Kidney tubule cell (primary cell): Measurements from ENCODE around the gene TYW3.
A peak's percentile ranks its signal among the peaks of the same experiment; 100 is the strongest.

Experiments used
- DNase-seq: peaks from one replicate; pipeline ENCODE4 v3.0.0-alpha.2; 2018; ENCODE audit warnings: low spot score

Gene TYW3, protein sequence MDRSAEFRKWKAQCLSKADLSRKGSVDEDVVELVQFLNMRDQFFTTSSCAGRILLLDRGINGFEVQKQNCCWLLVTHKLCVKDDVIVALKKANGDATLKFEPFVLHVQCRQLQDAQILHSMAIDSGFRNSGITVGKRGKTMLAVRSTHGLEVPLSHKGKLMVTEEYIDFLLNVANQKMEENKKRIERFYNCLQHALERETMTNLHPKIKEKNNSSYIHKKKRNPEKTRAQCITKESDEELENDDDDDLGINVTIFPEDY

DNA sequence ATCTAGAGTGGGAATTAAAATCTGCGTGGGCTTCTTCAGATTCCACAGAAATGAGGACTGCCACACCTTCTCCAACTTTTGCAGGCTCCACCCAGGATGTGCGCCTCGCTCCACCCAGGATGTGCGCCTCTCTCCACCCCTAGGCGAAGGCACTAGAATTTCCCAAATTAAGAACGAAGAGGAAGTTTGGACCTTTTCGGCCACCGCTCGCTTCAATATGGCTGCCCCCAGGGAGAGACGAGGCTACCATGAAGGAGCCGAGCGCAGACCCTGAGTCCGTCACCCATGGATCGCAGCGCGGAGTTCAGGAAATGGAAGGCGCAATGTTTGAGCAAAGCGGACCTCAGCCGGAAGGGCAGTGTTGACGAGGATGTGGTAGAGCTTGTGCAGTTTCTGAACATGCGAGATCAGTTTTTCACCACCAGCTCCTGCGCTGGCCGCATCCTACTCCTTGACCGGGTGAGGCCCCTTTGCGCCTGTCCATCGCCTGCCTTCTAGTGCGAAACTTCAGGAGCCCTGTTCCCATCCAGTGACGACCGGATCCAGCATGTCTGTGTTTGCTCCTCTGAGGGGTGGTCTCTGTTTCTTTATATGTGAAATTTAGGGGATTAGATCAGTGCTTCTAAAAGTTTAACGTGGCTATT, at the start of gene TYW3, which contains the start of gene CRYZ:
TSS of gene TYW3 (plus strand) at position 193 of the 644 bp plus-strand sequence. CDS start at position 286, 93 bp downstream.
TSS of gene CRYZ (minus strand) at position 91 of the 644 bp plus-strand sequence. CDS start 8,229 bp downstream, outside the sequence.
- peak; percentile 96 for DNase-seq

DNA sequence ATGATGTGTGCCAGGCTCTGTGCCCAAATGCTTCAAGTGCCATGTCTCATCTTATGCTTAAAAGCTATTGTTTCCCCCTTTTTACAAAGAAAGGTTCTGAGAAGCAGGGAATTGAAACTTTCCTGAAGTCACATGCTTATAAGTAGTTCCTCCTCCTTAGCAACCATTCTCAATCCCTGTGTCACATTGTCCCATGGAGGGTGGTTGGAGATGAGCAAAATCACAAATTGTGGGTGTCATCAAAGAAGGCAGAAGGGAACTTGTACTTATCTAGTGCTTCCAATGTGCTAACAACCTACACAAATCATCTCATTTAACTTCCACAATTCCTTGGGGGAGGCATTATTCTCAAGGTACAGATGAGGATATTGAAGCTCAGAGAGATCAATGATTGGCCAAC, 49.3 kb upstream of the TYW3 start:
- DNase-seq: no peak

DNA sequence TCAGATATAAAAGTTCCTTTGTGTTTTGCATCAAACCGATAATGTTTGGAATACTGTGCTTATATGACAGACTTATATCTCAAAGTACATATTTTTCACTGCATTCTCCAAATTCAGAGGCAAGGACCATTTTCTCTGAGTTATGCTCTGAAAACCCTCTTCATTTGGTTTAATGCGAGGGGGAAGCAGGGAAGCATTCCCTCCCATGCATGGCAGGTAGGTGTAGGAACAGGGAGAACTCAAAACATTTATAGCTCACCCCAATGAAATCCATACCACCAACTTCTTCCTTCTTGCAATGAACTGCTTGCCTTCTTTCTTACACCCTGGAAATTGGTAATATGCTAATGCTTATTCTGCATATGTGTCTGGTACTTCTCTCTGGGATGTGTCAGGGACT, 48.7 kb upstream of the TYW3 start:
- DNase-seq: no peak

DNA sequence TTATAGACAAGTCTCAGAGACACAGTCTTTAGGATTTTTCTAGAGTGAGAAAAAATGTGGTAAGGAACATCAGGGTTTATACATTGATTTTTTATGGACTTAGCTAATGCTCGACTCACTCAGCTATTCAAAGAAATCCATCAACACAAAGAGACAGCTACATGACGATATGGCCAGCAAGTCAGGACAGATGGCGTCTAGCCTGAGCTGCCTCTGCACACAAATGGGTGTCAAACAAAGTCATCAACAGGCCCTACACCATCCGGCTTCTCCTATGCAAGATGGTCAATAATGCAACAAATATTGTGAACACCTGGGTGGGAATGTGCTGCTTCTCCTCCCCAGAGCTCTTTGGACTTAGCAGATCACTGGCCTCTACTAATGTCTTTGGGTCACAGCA, 46.0 kb upstream of the TYW3 start:
- no peak for DNase-seq

DNA sequence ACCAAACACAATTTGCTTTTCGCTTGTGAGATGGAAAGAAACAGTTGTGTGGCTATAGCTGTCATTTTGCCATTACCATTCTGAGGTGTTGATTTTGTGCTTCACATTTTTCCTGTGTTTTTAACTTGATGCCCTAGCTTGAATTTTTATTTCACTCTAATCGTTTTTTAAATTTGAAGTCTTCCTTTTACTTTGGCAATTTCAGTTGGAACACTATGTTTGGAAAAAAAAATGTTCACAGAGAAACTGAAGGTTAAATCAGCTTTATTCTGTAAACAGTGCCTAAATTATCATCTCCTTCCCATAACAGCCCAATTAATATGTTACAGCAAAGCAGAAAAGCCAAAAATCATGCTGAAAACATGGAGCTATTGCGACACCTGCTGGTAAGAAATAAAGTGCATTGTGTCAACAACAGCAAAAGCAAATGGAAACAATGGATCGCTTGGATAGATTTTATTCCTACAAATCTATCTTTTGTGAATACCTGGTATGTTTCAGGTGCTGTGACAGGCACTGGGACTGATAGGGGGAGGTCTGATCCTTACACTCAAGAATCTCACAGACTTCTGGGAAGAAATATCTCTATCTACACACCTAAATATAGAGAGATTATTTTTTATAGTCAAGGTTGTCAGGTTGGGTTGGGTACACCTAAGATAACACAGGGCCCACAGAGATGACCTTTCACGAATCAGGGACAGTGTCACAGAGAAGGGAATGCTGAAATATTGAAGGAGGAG, 43.2 kb upstream of the TYW3 start:
- DNase-seq: peak; percentile 70

DNA sequence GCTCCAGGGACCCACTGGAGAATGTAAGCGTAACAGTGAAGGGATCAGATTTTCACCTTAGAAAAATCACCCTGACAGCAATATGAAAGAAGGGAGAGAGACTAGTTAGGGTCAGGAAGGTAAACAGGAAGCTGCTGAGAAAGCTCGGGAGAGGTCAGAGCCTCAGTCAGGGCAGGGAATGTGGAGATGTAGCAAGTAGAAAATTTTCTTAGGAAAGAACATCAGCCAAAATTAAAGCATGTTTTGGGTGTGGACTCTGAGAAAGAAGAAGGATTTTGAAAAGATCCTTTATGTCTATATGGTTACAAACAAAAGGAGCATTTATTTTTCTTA, 42.6 kb upstream of the TYW3 start:
- DNase-seq: no peak

DNA sequence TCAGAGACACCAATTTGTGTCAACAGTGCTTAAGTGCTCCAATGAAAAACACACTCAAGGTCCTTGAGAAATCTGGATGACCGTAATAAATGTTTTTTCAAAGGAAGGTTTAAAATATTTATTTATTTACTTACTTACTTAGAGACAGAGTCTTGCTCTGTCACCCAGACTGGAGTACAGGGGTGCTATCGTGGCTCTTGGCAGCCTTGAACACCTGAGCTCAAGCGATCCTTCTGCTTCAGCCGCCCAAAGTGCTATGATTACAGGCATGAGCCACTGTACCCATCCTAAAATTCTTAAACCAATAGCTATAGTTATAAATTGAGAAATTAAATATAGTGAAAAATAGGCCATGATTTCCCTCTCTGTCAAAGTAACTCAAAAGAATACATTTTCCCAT, 42.0 kb upstream of the TYW3 start:
- DNase-seq: no peak

DNA sequence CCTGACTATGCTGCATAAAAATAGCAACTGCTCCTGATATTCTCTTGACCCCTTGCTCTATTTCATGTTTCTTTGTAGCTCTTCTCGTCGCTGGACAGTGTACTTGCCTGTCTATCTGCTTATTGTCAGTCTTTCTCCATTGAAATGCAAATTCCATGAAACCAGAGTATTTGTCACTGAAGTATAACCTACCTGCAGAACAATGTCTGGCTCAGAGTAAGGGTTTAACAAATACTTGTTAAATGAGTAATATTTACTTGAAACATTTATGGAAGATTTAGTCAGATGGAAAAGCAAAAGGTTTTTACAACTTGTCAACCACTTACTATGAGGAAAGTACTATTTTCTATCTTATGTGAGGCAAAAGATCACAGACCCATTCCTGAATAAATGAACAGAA, 39.5 kb upstream of the TYW3 start:
- peak; percentile 84 for DNase-seq

DNA sequence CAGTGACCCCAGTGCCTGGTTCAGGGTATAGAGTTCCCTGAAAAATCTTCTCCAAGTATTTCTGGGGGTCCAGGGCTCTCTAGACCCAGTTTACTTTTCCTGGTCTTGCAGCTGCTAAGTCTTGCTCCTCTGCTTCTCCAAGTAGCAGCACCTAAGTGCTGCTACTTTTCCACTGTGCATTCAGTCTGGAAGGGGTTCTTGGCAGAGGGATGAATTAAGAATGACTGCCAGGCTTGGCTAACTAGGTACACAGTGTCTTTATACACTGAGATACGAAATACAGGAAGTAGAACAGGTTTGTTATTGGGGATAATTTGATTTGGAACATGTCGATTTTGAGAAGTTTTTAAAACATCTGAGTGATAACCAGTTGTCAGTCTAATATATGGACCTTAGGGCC, 35.1 kb upstream of the TYW3 start:
- no peak for DNase-seq

DNA sequence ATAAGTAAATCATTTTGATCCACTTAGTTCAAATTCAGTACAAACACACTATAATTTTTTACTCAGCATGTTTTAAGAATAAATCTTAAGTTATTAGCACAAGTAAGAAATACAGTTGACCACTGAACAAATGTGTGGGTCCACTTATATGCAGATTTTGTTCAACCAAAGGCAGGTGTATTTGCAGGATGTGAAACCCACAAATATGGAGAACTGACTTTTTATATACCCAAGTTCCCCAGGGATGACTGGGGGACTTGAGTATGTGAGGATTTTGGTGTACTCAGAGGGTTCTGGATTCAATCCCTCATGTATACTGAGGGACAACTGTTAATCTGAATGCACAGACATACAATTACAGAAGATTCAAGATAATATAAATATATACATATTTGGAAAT, 33.6 kb upstream of the TYW3 start:
- DNase-seq: no peak

DNA sequence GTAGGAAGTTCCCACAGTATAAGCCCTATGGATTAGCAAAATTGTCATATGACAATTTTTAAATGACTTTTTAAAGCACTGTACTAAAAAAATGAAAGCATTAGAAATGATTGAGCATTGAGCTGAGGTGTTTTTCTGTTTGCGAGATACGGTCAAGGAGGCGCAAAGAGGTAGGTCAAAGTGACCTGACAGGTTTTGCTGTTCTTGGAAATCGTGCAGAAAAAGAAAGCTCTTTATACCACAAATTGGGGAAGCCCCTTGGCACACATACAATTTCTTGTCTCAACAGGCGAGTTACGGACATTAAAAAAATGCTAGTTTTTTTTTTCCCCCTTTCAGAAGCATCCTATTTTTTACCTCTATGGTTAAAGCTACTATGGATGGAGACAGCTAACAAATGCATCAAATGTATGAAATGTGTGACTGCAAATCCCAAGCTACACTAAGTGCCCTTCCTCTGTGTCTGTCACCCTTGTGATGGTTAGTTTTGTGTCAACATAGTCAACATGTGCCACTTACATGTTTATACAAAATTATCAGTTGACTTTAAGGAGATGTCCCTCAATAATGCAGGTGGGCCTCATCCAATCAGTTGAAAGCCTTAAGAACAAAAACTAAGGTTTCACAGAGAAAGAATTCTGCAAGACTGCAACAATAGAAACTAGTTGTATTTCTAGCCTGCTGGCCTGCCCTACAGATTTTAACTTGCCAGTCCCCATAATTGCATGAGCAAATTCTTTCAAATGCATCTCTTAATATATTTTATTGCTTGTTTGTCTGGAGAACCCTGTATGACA, 29.4 kb upstream of the TYW3 start:
- DNase-seq: no peak

DNA sequence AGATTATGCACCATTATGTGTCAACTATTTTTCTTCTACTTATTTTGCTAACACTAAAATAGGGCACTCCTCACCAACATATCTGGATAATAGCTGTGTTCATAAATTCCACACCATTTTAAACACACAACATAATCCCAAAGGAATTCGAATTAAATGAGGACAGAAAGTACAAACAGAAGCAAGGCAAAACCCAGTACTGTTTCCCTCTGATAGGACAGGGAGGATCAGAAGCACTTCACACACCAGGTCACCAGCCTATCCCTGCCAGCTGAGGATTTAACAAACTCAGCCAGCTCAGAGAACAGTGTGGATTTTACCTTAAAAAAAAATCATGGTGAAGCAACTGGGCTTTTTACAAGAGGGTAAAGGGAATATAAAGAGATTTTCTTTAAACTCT, 20.1 kb upstream of the TYW3 start:
- no peak for DNase-seq

DNA sequence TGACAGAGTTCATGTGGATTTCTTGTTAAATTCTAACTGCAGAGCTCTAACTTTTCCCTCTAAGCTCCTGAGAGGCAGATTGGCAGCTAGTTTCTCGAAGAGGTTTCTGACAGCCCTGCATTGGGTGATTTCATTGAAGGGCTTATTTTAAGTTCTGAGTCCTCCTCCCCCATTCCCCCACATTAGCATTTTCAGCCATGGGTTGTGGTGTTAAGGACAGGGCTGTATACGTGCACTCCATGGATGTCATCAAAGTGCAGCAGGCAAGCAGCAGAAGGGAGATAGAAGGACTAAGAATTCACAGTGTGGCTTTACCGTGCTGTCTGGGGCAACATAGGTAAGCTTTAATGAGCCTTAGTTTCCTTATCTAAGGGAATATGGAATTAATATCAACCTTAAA, 19.1 kb upstream of the TYW3 start:
- DNase-seq: no peak

DNA sequence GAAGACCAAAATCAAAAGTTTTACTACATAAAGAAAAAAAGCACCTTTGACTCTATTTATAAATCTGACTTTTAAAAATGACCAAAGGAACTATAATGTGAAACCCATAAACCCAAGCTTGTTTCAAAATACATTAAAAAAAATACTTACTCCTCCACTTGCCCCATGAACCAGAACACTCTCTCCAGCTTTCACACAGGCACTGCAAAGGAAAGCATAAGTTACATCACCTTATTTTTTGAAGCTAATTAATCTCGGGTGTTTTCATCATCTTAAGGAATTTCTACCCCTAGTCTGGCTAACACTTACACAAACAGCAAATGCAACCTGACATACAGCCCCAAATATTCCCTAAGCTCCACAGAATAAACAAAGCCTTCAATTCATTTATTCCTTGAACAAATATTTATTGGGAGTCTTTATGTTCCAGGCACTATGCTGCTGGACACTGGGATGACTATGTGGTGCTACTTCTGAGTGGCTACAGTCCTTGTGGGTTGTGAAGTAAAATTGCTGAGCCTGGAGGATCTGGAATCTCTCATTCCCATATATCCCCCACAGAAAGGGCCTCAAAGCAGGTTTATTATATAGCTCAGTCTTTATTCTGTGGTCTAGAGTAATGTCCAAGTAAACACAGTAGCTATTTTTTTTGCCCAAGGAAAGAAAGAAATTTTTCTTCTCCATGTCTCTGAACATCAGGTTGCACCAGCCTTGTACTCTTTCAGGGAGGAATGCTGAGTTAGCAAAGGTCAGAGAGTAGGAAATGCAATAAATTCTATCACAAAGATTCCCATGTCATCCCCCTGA, 18.3 kb upstream of the TYW3 start:
- no peak for DNase-seq

DNA sequence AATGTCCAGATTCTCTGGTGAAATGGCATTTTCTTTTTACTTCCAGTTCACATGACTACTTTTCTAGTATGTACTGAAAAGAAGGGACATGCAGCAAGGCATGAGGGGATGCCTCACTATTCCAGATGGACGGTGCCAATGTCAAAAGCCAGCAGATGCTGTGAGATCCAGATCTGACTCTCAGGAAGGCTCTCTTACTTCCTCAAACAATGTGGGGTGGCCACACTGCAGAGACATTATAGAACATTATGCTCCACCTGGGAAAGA, 17.8 kb upstream of the TYW3 start:
- no peak for DNase-seq

DNA sequence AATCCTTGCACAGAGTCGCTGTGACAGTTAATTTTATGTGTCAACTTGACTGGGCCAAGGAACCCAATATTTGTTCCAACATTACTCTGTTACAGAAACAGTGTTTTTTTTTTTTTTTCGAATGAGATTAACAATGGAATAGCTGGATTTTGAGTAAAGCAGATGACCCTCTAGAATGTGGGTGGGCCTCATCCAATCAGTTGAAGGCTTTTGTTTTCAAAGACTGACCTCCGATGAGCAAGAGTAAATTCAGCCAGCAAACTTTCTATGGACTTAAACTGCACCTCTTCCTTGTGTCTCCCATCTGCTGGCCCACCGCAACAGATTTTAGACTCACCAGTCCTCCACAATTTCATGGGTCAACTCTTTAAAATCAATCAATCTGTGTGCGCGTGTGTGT, 17.1 kb upstream of the TYW3 start:
- DNase-seq: no peak

DNA sequence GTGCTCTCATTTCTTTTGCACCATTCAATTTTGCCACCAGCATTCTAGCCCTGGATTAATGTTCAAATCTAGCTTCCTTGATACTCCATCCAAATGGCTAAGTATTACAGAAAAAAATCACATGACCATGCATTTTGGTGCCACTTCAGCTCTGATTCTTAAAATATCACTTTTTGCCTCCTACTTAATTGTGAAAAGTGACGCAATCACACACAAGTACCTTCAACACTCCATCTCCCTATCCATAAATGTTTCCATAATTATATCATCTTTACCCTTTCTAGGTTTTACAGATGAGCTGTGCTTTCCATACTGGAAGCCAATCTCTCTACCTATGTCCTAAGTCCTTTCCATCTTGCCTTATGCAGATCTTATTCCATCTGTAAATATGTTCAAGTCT, 16.1 kb upstream of the TYW3 start:
- DNase-seq: no peak

DNA sequence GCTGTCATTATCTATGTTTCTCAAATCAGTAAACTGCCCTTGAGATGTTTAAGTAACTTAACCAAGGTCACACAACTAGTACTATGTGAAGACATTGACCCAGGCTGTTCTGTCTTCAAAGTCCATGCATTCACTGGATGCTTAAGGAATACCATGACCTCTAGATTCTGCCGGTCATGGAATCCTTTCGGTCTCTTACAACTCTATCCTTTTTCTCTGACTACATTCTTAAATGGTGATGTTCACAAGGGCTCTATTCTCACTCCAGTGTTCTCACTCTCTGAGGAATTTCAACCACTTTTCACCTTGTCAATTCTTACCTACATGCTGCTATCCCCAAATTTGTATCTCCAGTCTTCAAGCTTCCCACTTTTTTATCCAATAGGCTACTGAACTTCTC, 15.3 kb upstream of the TYW3 start:
- no peak for DNase-seq

DNA sequence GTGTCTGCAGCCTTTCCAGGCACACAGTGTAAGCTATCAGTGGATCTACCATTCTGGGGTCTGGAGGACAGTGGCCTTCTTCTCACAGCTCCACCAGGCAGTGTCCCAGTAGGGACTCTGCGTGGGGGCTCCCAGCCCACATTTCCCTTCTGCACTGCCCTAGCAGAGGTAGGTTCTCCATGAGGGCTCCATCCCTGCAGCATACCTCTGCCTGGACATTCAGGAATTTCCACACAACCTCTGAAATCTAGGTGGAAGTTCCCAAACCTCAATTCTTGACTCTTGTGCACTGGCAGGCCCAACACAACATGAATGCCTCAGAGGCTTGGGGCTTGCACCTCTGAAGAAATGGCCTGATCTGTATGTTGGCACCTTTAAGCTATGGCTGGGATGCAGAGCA, 6.9 kb upstream of the TYW3 start:
- DNase-seq: no peak

DNA sequence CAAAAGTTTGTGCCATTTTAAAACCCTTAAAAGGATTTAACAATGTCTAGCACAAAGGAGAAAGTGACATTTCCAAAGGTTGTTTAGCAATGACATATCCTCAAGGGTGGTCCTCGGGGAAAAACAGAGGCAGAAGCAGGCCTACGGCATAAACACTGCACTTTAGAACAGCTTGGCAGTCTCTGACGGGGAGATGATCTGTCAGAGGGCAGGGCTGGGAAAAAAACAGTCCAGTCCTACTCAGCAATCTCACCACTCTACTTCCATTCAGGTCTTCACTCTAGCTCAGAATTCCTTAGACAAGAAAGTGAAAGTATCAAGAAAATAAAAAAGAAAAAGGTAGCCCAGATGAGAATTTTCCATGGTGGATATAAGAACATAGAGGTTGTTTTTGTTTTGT, 4.2 kb upstream of the TYW3 start:
- DNase-seq: no peak

DNA sequence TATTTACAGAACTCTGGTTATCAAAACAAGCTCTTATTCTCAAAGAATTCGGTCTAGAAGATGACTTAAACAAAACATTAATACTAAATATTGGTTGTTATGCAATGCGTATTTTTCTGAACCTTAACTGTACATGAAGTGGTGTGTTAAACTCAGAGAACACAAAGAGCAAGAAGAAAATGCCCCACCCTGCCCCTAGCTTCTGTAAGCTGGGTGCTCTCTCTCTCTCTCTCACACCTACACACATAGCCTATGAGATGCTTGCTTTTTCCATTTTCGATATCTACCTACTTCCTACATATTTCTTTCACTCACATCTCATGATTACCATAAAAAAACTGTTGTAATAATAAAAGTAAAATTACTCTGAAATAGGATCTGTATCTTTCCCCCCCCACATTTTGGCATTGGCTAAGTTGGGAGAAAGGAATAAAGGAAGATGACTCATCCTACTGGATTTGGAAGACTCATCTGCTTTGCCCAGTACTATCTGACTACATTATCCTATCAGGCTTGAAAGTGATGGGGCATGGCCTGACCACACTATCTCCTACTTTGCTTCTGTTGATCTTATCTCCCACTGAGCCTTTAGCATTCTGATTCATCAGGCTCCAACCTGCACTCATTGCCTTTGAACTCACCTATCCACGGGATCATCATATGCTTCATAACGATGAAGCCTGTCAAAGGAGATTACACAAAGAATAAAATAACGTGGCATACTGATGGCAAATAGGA, 3.0 kb upstream of the TYW3 start:
- DNase-seq: peak; percentile 90
